DOHH2 (cell line): Measurements from ENCODE around the gene FASTK.

Experiments
- CTCF ChIP-seq: fragments of 200-600 bp; sonication (generic); IDR thresholded peaks from one replicate; pipeline ENCODE4 v1.5.1; 2014; ENCODE audit warnings: antibody characterized with exemption, mild to moderate bottlenecking, low read depth, low read length; ENCODE audit not compliant: poor library complexity, severe bottlenecking
- EZH2phosphoT487 ChIP-seq: fragments of 200-600 bp; sonication (generic); IDR thresholded peaks from 2 replicates; pipeline ENCODE4 v1.6.1; 2017; ENCODE audit warnings: borderline replicate concordance, mild to moderate bottlenecking, antibody characterized with exemption, low read length, moderate library complexity, mixed read lengths

GRCh38 chr7:151115836-151116418, 35.3 kb upstream of the FASTK start:
- no peak for TF ChIP-seq CTCF
- no peak for TF ChIP-seq EZH2phosphoT487
